Type B pancreatic cell (in vitro differentiated cells): Measurements from ENCODE around the gene IGF2R. TPM values are rescaled to one million over a fixed set of nuclear protein-coding genes. Genes with fewer than 3 reads are reported as not detected.

ENCODE experiments used
- DNase-seq: peaks from one replicate; pipeline ENCODE4 v3.0.0; 2021; ENCODE audit warnings: mixed read lengths; ENCODE audit not compliant: unreplicated experiment; ENCODE audit errors: extremely low spot score
- H3K27ac Mint-ChIP-seq: 2 replicates; pipeline ENCODE4 v1.8.0; 2021; ENCODE audit warnings: mild to moderate bottlenecking, mixed read lengths
- H3K27me3 Mint-ChIP-seq: 2 replicates; pipeline ENCODE4 v1.8.0; 2021; ENCODE audit warnings: mixed read lengths
- H3K36me3 Mint-ChIP-seq: 2 replicates; pipeline ENCODE4 v1.8.0; 2021; ENCODE audit warnings: mixed read lengths
- H3K4me1 Mint-ChIP-seq: one replicate; pipeline ENCODE4 v1.8.0; 2021; ENCODE audit warnings: mixed read lengths; ENCODE audit not compliant: unreplicated experiment
- H3K4me3 Mint-ChIP-seq: 2 replicates; pipeline ENCODE4 v1.8.0; 2021; ENCODE audit warnings: mild to moderate bottlenecking, mixed read lengths
- H3K9me3 Mint-ChIP-seq: 2 replicates; pipeline ENCODE4 v1.8.0; 2021; ENCODE audit warnings: mixed read lengths
- total RNA-seq: library from RNA; stranded (reverse); gene quantifications from 2 replicates; pipeline ENCODE4 v1.2.1, GENCODE V29; 2021; ENCODE audit warnings: low replicate concordance
- TF ChIP-seq, protein P1 (sequence below): fragments of 200-600 bp; sonication (generic); conservative IDR thresholded peaks from 2 replicates; pipeline ENCODE4 v1.5.0; 2021; ENCODE audit warnings: antibody characterized with exemption, mild to moderate bottlenecking

The IGF2R gene
- total RNA-seq, 1 donor from 2014 or later, result 79.8 TPM

DNA sequence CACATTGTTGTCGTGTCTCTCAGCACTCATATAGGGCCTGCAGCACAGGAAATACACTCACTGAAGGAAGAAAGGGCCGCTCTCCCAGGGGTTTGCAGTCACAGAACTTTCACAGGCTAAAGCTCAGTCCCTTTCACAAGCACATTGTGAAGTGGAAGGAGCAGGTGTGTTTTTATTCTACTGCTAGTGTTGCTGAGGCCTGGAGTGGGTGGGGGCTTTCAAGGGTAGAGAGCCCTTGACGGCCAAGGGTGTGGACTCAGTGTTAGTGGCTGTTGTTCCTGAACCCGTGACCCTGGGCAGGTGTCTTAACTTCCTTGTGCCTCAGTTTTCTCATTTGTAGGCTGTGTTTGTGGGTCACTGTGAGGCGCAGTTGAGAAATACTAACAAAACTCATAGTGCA lies 86.5 kb downstream of the IGF2R start:
- Mint-ChIP-seq H3K36me3 (peaks cover 49% of the 10 kb centered on the region), H3K27me3 (no peaks in the 10 kb centered on the region), H3K9me3 (peaks cover 5% of the 10 kb centered on the region), H3K4me3 (no peak overlapping the region), H3K4me1 (no peaks in the 10 kb centered on the region), H3K27ac (no peak overlapping the region)
- no peak for DNase-seq
- TF ChIP-seq, protein P1, sequence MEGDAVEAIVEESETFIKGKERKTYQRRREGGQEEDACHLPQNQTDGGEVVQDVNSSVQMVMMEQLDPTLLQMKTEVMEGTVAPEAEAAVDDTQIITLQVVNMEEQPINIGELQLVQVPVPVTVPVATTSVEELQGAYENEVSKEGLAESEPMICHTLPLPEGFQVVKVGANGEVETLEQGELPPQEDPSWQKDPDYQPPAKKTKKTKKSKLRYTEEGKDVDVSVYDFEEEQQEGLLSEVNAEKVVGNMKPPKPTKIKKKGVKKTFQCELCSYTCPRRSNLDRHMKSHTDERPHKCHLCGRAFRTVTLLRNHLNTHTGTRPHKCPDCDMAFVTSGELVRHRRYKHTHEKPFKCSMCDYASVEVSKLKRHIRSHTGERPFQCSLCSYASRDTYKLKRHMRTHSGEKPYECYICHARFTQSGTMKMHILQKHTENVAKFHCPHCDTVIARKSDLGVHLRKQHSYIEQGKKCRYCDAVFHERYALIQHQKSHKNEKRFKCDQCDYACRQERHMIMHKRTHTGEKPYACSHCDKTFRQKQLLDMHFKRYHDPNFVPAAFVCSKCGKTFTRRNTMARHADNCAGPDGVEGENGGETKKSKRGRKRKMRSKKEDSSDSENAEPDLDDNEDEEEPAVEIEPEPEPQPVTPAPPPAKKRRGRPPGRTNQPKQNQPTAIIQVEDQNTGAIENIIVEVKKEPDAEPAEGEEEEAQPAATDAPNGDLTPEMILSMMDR, result no peak

DNA sequence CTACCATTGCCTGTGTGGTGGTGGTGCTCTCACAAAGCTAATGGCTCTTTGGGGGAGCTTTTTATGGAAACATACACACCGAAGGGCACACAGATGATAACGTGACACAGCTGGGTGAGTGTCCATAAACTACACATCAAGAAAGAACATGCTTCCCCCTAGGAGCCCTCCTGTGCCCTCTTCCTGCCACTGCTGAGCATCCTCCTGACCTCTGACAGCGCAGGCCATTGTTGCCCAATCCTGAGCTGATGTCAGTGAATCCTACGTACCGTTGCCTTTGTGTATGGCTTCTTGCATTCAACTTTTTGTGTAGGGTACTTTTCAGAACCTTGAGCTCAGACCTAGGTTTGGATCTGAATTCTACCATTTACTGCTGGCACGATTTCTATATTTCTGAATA lies 86.9 kb downstream of the IGF2R start:
- H3K36me3 Mint-ChIP-seq, result peaks cover 49% of the 10 kb centered on the region
- TF ChIP-seq, protein P1, result no peak
- peaks cover 3% of the 10 kb centered on the region for H3K9me3 Mint-ChIP-seq

DNA sequence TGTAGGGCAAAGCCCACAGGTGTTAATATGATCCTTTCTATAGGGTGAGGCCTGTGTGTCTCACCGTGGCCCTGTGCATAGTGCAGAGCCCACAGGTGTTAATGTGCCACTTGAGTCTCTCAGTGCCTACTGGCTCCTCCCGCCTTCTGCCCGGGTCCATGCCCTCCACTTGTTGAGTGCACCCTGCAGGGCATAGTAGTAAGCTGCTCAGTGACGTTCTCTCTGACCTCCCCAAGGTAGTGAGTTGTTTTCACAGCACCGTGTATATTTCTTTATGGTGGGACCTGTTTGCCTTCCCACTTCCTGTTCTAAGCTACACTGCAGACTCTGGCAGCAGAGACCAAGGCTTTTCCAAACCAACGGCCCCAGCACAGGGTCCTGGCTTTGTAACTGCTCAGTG lies 88.2 kb downstream of the IGF2R start:
- Mint-ChIP-seq H3K4me1 (no peaks in the 10 kb centered on the region), H3K36me3 (peaks cover 44% of the 10 kb centered on the region), H3K4me3 (no peak overlapping the region), H3K9me3 (no peaks in the 10 kb centered on the region), H3K27ac (no peak overlapping the region), H3K27me3 (no peaks in the 10 kb centered on the region)
- TF ChIP-seq, protein P1, result no peak
- DNase-seq, result no peak

More for the DNA sequence above, 86.9 kb downstream of the IGF2R start:
- Mint-ChIP-seq H3K27ac (no peak overlapping the region), H3K27me3 (no peaks in the 10 kb centered on the region), H3K4me1 (no peaks in the 10 kb centered on the region), H3K4me3 (no peak overlapping the region)
- DNase-seq, result no peak

DNA sequence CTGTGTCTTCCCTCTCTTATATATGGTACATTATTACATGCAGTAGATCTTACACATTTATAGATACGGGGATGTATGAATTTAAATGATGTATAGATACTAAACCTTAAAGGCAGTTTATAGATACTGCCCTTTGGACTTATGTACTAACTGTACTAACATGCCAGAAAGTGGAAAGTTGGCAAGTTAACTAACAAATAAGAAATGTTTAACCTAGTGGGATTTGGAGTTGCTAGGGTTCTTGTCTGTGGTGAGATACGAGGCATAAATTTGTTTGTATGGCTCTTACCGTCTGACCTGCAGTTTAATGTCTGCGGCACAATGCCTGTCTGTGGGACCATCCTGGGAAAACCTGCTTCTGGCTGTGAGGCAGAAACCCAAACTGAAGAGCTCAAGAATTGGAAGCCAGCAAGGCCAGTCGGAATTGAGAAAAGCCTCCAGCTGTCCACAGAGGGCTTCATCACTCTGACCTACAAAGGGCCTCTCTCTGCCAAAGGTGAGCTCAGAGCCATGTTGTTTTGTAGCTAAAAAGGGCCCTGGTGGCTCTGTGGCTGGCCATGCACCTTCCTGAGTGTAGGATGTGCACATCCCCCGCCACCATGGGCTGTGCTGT lies 89.8 kb downstream of the IGF2R start:
- Mint-ChIP-seq H3K4me3 (no peak overlapping the region), H3K9me3 (no peaks in the 10 kb centered on the region), H3K27ac (no peak overlapping the region), H3K36me3 (peaks cover 38% of the 10 kb centered on the region), H3K27me3 (no peaks in the 10 kb centered on the region), H3K4me1 (no peaks in the 10 kb centered on the region)
- no peak for DNase-seq
- TF ChIP-seq, protein P1, result no peak

DNA sequence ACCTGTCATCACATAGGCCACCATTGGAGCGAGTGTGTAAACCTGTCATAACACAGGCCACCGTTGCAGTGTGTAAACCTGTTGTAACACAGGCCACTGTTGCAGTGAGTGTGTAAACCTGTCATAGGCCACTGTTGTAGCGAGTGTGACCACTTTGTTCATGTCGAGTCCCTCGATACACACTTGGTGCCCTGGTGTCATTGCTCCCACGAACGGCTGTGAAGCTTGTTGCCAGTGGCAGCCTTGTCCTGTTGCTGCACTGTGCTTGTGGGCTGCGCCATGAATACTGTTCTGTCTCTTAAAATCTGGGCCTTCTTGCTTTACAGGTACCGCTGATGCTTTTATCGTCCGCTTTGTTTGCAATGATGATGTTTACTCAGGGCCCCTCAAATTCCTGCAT lies 91.3 kb downstream of the IGF2R start:
- Mint-ChIP-seq H3K27ac (no peak overlapping the region), H3K36me3 (peaks cover 40% of the 10 kb centered on the region)

More for the DNA sequence above, 91.3 kb downstream of the IGF2R start:
- Mint-ChIP-seq H3K9me3 (no peaks in the 10 kb centered on the region), H3K4me1 (no peaks in the 10 kb centered on the region), H3K27me3 (no peaks in the 10 kb centered on the region), H3K4me3 (no peak overlapping the region)
- TF ChIP-seq, protein P1, result no peak
- DNase-seq, result no peak
